ENCODE results near the gene TRAF1.

GRCh38 chr9:120863833-120864232 is 62.8 kb downstream of the TRAF1 start:
- TF ChIP-seq POLR2A (IDR thresholded peaks at IDR 0.05; ENCODE audit: low read depth, low read length) (no peak), POLR2AphosphoS5 (IDR thresholded peaks at IDR 0.05; ENCODE audit: low read depth, low read length) (no peak), TAF1 (IDR thresholded peaks at IDR 0.05; ENCODE audit: borderline replicate concordance, low read depth, low read length) (no peak)
